MCF 10A (cell line): Measurements from ENCODE around the gene KPNB1. TPM values are rescaled to one million over a fixed set of nuclear protein-coding genes. Genes with fewer than 3 reads are reported as not detected.
A peak's percentile ranks its signal among the peaks of the same experiment; 100 is the strongest.

Experiments
- BruUV-seq: library from RNA; stranded (reverse); fragments of 400-500 nt; replicated peaks from 2 replicates; lab custom pipeline; 2021; lab: Mats Ljungman, UMichigan
- CTCF ChIA-PET: fragments of 300-600 bp; sonication (Branson Sonifier 250); formaldehyde crosslinking; extraction: SDS; loops from one replicate; lab custom pipeline; 2021; ENCODE audit warnings: antibody characterized with exemption, inconsistent platforms; lab: Yijun Ruan, JAX
- POLR2A ChIA-PET: fragments of 300-600, 350-650 bp; sonication (Branson Sonifier 250); formaldehyde crosslinking; extraction: SDS; loops from one replicate; lab custom pipeline; 2020; ENCODE audit warnings: antibody characterized with exemption, inconsistent platforms; lab: Yijun Ruan, JAX
- DNase-seq: peaks from one replicate; pipeline ENCODE4 v3.0.0-alpha.2; 2018; ENCODE audit not compliant: unreplicated experiment
- H3K27ac Mint-ChIP-seq: one replicate; pipeline ENCODE4 v1.8.0; 2022; ENCODE audit warnings: mild to moderate bottlenecking, low read depth, mixed read lengths; ENCODE audit not compliant: unreplicated experiment
- H3K27me3 Mint-ChIP-seq: one replicate; pipeline ENCODE4 v1.8.0; 2022; ENCODE audit warnings: mixed read lengths; ENCODE audit not compliant: insufficient read depth, unreplicated experiment
- H3K36me3 Mint-ChIP-seq: one replicate; pipeline ENCODE4 v1.8.0; 2022; ENCODE audit warnings: mild to moderate bottlenecking, moderate library complexity, mixed read lengths; ENCODE audit not compliant: insufficient read depth, unreplicated experiment
- H3K4me1 Mint-ChIP-seq: one replicate; pipeline ENCODE4 v1.8.0; 2022; ENCODE audit warnings: mixed read lengths; ENCODE audit not compliant: insufficient read depth, unreplicated experiment
- H3K4me3 Mint-ChIP-seq: one replicate; pipeline ENCODE4 v1.8.0; 2022; ENCODE audit warnings: mild to moderate bottlenecking, moderate library complexity, mixed read lengths; ENCODE audit not compliant: unreplicated experiment
- H3K9me3 Mint-ChIP-seq: one replicate; pipeline ENCODE4 v1.8.0; 2022; ENCODE audit warnings: mixed read lengths; ENCODE audit not compliant: unreplicated experiment
- intact Hi-C: fragments of 100-400 bp; cut with micrococcal nuclease; formaldehyde crosslinking; loops from 2 replicates; pipeline ENCODE4 v1.14.1; 2022
- total RNA-seq: library from RNA; stranded (reverse); gene quantifications from 2 replicates; pipeline ENCODE4 v1.2.3, GENCODE V29; 2022
- TF ChIP-seq, protein P1 (sequence below): fragments of 200-600 bp; IDR thresholded peaks from one replicate; pipeline ENCODE4 v1.8.0; 2022; ENCODE audit warnings: antibody characterized with exemption, mild to moderate bottlenecking; ENCODE audit not compliant: unreplicated experiment

KPNB1 gene
- total RNA-seq, 1 experiment from 2014 or later: 609 TPM

DNA sequence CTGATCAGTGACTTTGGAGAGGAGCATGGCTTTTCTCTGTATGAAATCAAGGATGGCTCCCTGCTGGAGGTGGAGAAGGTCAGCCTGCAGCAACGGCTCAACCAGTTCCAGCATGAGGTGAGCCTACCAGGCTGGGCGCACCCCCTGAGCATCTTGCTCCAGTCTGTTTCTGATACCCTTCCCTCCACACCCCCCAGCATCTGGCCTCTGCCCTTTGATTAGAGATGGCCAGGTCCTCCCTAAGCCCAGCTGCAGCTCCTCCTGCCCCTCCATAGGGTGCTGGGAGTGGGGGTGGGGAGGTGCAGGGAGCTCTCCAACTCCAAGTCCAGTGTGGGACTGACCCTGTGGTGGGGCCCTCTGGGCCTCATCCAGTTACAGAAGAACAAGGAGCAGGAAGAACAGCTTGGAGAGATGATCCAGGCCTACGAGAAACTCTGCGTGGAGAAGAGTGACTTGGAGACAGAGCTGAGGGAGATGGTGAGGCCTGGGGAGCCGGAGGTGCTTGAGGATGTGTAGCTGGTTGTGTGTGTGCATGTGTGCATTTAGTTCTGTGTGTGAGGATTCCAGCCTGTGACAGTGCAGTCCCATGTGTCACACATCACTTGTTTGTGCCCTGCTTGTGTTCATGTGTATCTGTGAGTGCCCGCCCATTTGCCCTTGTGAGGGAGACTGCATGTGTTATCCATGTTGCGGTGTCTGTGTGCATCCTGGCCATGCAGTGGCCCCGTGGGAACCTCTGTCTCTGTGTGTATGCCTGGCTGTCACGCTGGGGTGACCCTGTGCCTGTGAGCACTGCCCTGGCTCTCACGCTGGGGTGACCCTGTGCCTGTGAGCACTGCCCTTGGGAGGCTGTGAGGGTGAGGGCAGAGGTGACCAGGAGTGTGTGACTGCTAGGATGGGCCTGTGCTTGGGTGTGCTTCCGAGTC is 47.3 kb downstream of the KPNB1 start:
- H3K36me3 Mint-ChIP-seq: no peaks in the 10 kb centered on the region
- POLR2A ChIA-PET: interaction anchor here (1.2 kb wide), 1 partner anchor 88 kb away, joined by 3 read pairs; no protein-coding TSS in a partner anchor
- no peak for DNase-seq
- intact Hi-C loops: no loop called here
- H3K27ac Mint-ChIP-seq: no peak overlapping the region
- TF ChIP-seq, protein P1, sequence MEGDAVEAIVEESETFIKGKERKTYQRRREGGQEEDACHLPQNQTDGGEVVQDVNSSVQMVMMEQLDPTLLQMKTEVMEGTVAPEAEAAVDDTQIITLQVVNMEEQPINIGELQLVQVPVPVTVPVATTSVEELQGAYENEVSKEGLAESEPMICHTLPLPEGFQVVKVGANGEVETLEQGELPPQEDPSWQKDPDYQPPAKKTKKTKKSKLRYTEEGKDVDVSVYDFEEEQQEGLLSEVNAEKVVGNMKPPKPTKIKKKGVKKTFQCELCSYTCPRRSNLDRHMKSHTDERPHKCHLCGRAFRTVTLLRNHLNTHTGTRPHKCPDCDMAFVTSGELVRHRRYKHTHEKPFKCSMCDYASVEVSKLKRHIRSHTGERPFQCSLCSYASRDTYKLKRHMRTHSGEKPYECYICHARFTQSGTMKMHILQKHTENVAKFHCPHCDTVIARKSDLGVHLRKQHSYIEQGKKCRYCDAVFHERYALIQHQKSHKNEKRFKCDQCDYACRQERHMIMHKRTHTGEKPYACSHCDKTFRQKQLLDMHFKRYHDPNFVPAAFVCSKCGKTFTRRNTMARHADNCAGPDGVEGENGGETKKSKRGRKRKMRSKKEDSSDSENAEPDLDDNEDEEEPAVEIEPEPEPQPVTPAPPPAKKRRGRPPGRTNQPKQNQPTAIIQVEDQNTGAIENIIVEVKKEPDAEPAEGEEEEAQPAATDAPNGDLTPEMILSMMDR: no peak
- BruUV-seq: no TSS peak
- H3K27me3 Mint-ChIP-seq: peaks cover 28% of the 10 kb centered on the region
- CTCF ChIA-PET: interaction anchor here (0.5 to 4.0 kb wide), 9 partner anchors 9 to 221 kb away, joined by 3 to 33 read pairs (median 4); no protein-coding TSS in a partner anchor
- H3K4me1 Mint-ChIP-seq: peaks cover 9% of the 10 kb centered on the region
- H3K9me3 Mint-ChIP-seq: no peaks in the 10 kb centered on the region
- no peak overlapping the region for H3K4me3 Mint-ChIP-seq

DNA sequence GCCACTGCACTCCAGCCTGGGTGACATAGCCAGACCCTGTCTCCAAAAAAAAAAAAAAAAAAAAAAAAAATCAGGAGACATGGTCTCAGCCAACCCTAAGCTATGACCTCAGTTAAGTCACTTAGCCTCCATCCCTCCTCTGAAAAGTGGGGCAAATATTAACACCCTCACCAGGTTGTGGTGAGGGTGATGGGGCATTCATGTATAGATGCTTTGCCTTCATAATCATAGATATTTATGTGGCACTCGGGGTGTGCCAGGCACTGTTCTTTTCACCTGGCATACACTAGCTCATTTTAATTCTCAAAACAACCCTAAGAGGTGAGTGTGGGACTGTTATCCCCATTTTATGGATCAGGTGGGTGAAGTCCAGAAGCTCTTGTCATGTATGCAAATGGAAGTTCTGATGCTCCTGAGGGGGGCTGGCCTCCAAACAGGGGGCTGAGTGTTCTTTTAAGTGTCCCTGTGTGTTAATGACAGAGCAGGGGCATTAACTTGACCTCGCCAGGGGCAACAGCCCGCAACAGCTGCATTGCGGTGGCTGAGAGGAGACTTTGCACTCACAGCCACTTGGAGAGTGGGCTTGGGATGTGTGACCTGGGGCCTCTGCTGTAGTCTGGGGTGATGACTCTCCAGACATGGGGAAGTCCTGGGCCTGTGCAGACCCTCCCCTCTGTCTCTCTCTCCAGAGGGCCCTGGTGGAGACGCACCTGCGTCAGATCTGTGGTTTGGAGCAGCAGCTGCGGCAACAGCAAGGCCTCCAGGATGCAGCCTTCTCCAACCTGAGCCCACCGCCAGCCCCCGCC is 48.4 kb downstream of the KPNB1 start:
- intact Hi-C loops: loop anchor here (1.0 kb wide), 2 partner anchors 92 to 104 kb away; no protein-coding TSS in a partner anchor
- no peak for DNase-seq
- H3K4me3 Mint-ChIP-seq: no peak overlapping the region
- no TSS peak for BruUV-seq
- H3K36me3 Mint-ChIP-seq: no peaks in the 10 kb centered on the region
- TF ChIP-seq, protein P1: no peak
- ChIA-PET POLR2A (interaction anchor here (1.2 kb wide), 1 partner anchor 87 kb away, joined by 3 read pairs; no protein-coding TSS in a partner anchor), CTCF (interaction anchor here (0.5 to 4.0 kb wide), 17 partner anchors 10 to 222 kb away, joined by 3 to 33 read pairs (median 4); no protein-coding TSS in a partner anchor)
- H3K27me3 Mint-ChIP-seq: peaks cover 17% of the 10 kb centered on the region
- H3K9me3 Mint-ChIP-seq: no peaks in the 10 kb centered on the region
- H3K4me1 Mint-ChIP-seq: peaks cover 5% of the 10 kb centered on the region
- H3K27ac Mint-ChIP-seq: no peak overlapping the region

DNA sequence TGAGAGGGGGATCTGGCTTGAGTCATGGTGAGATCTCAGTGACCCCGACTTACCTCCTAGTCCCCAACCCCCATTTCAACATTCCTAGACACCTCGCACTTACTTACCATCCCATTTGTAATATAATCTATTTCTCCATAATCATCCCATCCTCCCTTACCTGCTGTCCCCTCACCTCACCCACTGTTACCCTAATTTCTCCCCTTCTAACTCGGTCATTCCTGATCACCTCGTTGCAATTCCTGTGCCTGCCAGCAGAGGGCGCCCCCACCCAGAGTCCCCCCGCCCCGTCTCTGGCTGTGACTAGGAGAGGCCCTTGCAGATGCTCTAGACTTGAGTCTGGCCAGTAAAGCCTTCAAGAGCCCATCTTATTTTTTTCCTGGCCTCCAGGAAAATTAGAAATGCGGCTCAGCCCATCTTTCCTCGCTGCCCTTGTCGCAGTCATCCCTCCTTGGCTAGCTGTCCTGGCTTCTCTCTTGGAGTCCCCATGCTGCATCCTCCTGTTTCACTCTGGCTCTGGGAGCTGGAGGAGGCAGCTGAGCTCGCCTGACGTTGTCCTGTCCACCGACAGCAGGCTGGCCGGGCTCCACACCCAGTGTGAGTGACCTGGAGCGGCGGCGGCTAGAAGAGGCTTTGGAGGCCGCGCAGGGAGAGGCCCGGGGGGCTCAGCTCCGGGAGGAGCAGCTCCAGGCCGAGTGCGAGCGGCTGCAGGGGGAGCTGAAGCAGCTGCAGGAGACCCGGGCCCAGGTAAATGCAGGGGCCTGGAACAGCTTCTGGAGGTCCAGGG is 49.2 kb downstream of the KPNB1 start:
- no peak overlapping the region for H3K4me3 Mint-ChIP-seq
- no peak overlapping the region for H3K27ac Mint-ChIP-seq
- no peaks in the 10 kb centered on the region for H3K36me3 Mint-ChIP-seq
- H3K9me3 Mint-ChIP-seq: no peaks in the 10 kb centered on the region
- no peaks in the 10 kb centered on the region for H3K4me1 Mint-ChIP-seq
- DNase-seq: peak; percentile 60
- POLR2A ChIA-PET: no interaction called here
- no TSS peak for BruUV-seq
- peaks cover 9% of the 10 kb centered on the region for H3K27me3 Mint-ChIP-seq
- intact Hi-C loops: loop anchor here (1.0 kb wide), 2 partner anchors 91 to 103 kb away; no protein-coding TSS in a partner anchor
- CTCF ChIA-PET: interaction anchor here (0.6 to 4.0 kb wide), 22 partner anchors 9 to 1440 kb away, joined by 3 to 33 read pairs (median 4); no protein-coding TSS in a partner anchor
- TF ChIP-seq, protein P1: peak; percentile 94
